HG02610 (cell line): ENCODE data around the gene OPCML.

Source experiments
- ATAC-seq: cut with Tn5 transposase; IDR thresholded peaks from one replicate; pipeline ENCODE4 v1.9.1; 2021; ENCODE audit warnings: mild to moderate bottlenecking, moderate library complexity; ENCODE audit not compliant: unreplicated experiment

OPCML gene

DNA sequence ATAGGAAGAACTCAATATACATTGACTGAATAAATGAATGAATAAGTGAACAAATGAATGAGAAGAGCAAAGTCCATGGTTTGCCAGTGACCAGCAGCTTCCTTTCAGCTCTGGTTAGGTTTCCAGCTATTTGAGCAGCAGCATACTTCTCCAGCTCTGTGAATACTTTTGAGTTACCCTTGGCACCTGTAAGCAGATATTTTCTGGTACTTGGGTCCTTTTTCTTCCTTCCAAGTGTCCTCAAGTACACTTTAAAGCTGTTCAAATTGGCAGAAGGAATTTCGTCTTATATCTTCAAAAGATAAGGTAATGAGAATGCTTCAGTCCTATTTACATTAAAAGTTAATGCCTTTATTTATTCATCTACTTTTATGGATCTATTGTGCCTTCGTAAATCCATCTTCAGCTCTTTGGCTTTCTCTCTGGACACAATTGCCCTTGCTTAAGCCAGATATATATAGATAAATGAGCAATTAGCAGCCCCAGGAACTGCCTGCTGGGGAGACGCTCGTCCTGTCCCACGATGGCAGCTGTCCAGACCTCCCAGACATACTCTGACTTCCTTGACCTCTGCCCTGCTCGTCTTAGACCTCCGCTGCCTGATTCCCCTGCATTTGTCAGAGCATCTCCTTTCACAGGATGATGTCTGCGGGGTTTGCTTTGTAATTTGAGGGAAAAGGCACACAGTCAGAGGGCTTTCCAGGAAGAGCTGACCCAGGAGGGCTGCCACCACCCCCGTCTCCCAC lies 926.3 kb downstream of the OPCML start:
- ATAC-seq, result no peak

DNA sequence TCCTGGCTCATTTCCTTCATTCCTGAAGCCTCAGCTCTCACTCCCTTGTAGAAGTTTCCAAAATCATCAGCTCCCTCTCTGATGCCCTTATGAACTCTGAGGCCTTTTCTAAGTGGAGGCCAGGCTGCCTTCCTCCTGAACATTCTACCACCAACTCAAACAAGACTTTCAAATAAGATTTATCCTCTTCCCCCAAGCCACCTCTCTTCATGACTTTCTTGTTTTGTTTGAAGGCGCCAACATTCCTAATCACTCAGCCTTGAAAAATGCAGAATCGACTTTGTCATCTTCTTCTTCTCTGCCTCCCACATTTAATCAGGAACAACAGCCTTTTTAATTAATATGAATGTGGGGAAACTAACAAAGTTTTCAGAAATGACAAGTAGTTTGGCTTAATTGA lies 927.9 kb downstream of the OPCML start:
- ATAC-seq, result no peak

DNA sequence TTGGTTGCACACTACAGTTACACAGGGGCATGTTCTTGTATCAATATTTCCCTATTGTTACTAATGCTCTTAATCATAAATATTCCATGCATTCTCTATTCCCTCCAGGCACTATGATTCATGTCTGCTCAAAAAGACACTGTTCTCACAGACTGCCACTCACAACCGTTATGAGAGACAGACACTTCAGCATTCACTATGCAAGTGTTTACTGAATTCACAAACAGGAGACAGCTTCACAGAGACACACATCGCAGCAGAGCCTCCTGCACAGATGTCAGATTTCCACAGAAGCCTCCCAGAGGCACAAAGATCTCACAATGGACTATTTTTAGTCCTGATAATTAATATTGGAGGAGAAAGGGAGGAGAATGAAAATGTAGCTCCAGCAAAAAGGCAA lies 930.4 kb downstream of the OPCML start:
- ATAC-seq, result no peak

DNA sequence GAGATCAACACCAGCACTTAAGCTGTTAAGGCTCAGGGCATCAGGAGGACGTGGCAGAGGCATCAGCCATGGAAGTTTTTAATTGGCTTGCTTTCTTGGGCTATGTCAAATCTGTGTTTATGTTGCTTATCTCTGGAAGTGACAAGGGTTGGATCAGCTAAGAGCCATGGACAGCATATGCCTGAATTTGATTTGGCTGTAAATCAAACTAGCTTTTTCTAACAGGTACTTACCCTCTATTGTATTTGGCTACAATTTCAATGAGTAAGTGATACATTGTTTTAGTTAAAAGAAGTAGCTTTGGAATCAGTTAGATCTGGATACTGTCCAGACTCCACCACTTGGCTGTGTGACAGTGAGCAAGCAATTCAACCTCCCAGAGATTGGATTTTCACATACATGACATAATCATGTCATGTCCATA lies 936.6 kb downstream of the OPCML start:
- no peak for ATAC-seq

DNA sequence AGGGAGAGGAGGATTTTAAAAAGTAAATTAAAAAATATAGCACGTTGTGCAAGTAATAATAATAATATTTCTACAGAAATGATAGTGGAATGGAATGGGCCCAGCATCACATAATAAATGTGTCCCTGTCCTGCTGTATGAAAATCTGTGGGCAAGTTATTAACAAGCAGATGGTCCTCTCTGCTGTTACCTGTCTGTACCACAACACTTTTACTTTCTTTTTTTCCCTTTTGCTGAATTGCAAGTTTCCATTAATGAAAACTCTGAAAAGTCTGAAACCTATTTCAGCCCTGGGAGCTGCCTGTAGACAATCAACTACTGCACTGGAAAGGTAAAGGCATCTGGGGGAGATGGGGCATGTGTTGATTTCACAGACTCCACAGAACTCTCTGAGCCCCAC lies 937.1 kb downstream of the OPCML start:
- ATAC-seq, result no peak

DNA sequence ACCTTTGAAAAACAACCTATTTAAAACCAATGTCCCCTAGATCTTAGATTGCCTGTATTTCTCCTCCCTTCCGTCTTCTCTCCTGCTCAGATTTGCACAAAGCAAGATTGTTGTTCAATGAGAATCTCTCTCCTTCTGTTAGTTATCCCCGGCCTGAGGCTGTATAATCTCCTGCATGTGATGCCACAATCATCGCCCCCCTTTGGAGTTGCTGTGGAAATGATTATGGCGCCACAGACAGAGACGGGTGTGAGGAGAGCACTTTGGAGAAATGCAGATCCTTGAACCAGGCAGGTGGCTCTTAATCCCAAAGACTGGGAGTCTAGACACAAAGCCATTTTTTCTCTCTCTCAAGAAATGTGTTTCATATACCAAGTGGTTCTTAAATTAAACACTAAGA lies 941.3 kb downstream of the OPCML start:
- ATAC-seq, result no peak

DNA sequence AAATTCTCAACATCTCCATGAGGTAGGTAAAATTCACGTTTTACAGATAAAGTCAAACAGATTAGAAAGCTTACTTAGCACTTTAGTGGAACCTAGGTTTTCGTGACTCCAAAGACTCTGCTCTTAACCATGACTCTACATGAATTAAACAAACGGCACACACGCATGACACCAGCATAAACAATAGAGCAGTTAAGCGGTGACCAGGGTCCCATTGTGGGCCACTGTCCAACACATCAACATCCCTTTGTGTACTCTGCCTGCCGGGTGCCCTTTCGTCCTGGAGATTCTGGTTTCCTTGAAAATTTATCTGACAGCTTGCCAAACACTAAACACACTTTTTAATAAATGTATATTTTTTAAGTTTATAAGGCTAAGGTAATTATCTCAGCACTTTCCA lies 941.7 kb downstream of the OPCML start:
- no peak for ATAC-seq

DNA sequence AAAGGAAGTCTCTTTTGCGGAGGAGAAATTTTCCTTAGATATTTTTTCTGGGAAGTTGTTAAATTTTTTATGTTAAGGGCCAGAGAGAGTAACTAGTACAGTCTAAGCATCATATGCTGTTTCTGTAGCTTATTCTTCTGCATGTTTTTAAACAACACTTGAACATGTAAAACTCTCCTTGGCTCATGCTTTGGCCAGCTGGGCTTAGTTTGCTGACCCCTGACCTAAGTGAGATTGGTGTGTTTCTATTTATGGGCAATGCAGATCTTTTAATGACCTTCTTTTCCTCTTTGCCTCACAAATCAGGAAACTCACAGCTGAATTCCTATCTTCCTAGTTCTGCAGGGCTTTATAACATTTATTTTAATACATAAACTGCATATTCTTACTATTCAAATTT lies 942.5 kb downstream of the OPCML start:
- ATAC-seq, result no peak

DNA sequence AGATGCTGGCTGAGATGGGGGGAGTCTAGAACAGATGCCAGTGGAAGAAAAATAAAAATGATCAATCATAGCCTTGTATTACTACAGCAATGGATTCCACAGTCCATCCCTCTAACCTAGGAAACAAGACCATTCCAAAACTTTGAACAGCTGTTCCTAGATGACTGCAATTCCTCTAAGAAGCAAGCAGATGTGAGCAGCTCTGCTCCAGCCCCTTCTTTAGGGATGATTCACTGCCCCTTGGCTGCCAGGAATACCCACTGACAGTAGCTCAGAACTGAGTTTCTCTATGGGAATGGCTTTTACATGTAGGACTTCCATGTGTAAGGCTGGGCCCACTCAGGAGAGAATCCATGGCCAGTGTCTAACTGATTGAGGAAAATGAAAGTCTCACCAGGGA lies 943.9 kb downstream of the OPCML start:
- ATAC-seq, result no peak

DNA sequence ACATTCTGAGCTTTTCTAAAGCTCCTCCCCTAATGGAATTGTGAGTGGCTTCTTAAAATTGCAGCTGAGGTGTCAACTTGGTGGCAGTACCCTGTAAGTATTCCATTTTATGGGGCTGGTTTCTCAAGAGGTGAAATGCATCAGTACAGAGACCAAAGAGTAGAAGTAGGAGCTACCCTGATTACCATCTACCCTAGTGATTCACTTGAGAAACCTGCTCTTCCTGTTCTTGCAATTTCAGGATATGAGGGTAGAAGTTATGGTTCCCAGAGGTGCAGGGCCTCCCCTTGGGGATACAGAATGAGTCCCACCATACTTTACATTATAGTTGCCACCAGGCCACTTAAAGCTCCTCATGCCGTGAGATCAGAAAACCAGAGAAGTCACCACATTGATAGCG lies 944.6 kb downstream of the OPCML start:
- ATAC-seq, result no peak

DNA sequence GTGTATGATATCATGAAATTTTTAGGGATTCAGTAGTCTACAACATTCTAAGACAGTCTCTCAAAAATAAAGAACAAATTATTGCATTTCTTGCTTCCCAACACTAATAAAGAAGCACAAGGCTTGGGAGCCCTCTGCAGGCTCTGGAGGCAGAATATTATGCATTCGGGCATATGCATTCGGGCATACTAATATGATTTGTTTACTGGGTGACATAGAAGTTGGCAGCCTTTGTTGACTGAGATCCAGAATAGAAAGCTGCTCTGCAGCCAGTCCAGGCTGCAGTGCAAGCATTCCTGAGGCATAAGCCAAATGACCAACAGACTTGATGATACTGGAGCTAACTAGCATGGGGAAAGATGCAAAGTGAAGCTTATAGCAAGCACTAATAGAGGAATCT lies 945.5 kb downstream of the OPCML start:
- ATAC-seq, result no peak

DNA sequence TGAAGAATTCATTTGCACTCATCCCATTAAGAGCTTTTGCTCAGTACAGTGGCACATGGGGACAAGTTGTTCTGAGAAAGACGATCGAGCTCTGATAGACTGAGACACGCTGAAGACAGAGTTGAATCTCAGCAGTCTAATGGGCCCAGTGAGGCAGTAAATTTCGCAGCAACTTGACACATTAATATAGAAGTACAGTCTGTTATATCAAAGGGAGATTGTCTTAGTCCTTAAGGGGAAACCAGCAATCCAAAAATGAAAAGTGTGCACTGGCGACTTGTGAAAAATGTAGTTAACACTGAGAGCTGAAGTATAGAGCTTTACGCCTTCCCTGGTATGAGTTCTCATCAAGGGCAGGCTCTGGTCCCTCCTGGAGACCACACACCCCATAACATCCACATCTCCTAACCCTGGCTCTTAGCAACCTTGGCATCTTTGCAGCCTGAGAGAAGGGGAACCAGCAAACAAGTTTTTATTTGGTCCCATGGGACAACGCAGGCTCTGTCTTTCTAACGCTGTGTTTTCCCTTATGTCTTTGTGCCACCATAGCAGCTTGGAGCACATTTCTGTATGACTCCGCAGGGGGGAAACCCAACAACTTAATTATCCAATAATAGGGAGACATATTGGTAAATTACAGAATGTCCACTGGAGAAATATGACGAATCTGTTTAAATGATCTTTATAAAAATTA lies 952.5 kb downstream of the OPCML start:
- no peak for ATAC-seq

DNA sequence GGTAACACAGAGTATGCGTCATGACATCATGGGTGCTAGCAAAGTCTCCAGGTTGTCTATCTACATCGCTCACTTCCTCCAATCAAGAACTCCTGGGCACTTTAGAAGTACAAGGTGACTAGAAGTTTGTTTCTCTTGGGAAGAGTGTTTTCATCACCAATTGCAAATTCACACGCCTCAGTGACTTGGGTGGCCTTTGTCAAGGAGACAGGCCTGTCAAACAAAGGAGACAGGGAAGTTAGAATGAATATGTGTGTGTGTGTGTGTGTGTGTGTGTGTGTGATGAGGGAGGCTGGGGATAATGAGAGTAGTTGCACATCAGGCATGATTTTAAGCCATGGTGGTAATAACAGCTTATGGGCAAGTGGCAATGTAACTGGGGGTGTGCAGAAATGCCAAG lies 953.2 kb downstream of the OPCML start:
- no peak for ATAC-seq

DNA sequence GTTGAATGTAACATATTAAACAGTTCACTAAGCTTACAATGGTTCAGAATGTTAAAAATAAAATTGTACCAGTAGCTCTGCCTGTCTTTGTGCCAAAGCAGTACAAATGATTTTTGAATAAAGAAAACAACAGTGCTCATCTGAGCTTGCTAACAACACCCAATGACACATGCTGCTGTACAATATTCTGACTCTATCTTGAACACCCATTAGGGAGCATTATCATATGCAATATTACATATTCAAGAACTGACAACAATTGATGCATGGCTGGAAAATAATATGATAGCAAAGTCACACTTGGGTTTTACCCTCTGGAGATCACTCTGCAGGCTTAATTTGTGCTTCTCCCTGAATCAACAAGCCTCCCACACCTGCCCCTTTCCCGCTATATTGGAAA lies 953.7 kb downstream of the OPCML start:
- ATAC-seq, result no peak

DNA sequence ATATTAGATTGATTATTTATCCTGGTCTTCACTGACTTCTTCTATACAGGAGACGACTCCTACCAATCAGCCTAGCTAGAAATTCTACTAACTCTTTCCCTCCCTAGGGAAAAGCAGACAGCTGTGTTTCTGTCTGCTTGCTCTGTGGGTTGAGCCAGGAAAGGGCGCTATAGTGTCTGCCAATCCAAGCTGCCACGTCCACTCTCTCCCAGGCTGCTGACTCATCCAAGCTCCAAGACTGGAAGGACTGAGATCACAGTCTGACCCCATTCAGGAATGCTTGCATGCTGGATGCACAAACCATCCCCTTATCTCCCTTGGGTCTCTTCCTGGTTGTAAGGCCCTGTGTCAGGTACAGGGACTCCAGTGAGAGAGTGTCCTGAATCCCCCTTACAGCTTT lies 955.6 kb downstream of the OPCML start:
- no peak for ATAC-seq

DNA sequence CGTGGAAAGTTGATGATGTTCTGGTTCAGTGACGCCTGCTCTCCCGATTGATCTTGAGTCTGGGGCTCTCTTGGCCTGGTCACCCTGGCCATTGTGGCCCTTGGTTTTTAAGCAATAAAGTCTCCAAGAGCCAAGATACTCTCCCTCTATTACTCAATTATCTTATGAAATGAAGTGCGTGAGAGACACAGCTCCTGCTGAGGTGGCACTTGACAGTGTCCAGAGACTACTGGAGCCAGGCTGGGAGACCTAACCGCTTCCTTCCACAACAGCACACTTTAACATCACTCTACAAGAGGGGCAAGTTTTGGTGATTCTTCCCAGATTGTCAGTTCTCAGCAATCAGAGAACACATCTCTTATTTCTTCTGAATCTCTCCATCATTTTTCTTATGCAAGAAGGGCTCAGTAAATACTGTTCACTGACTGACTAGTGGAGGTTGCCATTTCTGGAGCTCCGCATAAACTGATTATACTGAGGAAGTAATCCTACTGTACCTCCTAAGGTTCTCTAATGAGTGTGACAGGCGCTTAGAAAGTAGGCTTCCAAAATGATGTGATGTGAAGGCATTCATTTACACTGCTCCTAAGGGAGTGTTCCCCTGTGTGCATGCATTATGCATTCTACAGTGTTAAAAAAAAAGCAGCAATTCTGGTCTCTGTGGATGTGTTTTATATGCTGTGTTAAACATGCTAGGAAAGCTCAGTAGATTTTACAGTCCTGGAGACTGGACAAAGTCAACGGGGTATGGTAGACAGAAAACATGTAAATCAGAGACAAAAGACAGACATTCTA lies 968.0 kb downstream of the OPCML start:
- ATAC-seq, result no peak

DNA sequence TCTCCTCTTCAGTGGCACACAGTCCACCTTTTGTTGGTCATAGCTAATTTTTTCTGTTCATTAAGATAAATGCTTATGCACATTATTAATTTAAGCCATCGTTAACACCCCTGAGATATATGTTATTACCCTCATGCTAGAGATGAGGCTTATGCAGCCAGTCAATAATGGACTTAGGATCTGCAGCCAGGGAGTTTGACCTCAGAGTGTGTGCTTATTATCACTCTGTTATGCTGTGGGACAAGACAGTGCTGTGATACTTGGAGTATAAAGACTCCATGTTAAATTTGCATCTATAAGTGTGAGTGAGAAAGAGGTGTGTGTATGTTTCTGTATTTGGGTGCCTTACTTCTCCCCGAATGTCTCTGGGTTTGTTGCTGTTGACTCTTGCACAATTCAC lies 969.3 kb downstream of the OPCML start:
- no peak for ATAC-seq

DNA sequence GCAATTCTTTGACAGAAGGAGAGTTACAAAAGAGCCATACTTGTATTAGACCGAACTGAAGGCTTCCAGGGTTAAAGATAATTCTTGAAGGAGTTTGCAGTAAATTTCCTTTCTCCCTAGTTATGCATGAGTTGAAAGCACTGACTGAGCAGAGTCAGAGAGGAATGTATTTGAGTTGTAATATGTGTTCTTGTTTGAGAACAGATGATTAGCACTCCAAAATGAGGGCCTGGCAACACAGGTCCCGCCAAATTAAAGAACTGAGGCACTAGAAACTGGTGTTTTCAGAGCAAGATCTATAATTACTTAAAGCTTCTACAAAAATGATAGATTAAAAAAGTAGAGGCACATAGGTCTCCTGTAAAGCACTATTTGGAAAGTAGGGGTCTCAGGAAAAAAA lies 970.4 kb downstream of the OPCML start:
- ATAC-seq, result no peak

DNA sequence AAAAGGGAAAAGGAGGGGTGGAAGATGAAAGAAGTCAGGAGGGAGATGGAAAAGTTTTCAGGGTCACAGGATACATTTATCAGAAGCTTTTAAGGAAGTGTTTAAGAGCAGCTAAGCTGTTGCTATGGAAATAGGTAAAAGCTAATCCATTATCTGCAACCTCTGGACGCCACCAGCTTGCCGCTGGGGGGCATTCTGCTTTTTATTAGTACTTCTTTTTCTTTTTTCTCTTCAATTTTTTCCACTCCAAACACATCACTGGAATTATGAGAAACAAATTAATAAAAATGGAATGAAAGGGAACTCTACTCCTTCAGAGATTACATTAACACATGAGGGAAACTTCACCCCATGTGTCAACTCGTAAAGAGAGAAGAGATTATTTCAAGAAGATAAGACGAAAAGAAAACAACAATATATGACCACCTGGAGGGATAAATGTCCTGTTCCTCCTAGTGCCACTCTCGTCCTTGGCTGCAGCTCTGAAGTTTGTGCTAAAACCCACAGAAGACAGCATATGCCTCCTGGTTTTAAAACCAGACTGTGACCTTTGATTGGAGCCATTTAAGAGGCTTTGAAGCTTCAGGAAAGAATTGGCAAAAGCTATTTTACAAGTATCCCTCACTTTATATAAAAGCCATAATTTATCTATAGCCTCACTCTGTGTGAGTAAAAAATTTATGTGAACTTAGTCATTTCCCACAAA lies 972.8 kb downstream of the OPCML start:
- ATAC-seq, result no peak

DNA sequence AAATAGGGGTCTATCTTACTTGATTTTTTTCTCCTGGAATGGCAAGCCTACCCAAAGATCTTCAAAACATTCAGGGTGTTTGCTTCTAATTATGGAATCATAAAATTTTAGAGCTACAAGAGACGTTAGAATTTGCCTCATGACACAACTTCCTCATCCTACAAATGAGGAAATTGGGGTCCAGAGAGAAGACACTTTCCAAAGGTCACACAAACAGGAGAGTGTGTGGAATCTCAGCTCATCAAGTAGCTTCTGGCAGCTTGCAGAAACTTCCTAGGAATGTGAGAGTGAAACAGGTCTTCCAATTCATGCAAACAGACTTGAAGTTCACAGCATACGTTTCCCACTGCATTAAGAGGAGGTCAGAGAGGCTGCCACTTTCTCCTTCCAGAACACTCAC lies 976.0 kb downstream of the OPCML start:
- ATAC-seq, result no peak

DNA sequence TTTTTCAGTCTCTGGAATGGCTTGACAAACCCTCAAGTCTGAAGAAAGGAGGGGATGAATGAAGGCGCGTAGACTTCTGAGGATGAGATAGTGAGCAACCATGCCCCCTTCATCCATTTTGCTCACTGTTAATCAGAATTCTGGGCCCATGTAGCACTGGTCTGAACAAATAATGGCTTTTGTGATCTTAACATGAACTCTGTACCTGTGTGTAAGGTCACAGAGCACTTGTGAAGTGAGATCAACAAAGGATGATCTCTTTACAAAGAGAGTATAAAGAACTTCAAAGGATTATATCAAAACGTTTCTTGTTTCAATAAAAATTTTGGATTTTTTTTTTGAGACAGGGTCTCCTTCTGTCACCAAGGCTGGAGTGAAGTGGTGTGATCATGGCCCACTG lies 976.7 kb downstream of the OPCML start:
- no peak for ATAC-seq
